GM21360 (cell line): ENCODE results near the gene S100A7.
"Not testable (repeated sequence)": the region's sequence is repeated elsewhere in the genome, so short reads cannot be mapped to it uniquely, and the experiment has no call there.

ENCODE experiments used
- ATAC-seq: cut with Tn5 transposase; IDR thresholded peaks from one replicate; pipeline ENCODE4 v1.9.1; 2021; ENCODE audit warnings: mild to moderate bottlenecking, moderate library complexity; ENCODE audit not compliant: unreplicated experiment

The S100A7 gene

DNA sequence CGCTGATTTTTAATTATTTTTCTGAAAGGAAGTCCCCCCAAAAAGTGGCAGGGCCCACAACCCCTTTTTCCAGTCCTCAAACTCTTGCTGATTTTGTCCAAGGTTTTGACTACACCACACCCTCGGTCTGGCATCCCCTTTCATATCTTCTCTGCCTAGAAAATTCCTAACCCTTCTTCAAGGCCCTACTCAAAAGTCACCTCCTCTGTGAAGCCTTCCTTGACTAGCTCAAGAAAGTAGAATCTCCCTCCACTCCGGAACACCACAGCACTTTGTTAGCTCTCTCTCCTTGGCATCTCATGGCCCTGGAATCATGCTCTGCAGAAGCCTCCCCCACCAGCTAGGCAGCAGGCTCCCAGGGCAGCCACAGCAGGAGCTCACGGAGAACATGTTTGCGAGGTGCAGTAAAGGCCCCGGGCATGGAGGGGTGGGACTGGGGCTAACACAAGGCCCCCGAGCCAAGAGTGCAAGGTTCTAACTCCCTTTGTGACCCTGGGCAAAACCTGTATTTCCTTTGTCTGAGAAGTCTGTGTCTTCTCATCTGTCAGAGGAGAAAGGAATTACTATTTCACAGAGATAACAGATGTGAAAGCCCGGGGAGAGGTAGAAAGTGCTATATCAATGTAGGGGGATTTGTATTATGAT, 17.7 kb upstream of the S100A7 start:
- ATAC-seq, result no peak

DNA sequence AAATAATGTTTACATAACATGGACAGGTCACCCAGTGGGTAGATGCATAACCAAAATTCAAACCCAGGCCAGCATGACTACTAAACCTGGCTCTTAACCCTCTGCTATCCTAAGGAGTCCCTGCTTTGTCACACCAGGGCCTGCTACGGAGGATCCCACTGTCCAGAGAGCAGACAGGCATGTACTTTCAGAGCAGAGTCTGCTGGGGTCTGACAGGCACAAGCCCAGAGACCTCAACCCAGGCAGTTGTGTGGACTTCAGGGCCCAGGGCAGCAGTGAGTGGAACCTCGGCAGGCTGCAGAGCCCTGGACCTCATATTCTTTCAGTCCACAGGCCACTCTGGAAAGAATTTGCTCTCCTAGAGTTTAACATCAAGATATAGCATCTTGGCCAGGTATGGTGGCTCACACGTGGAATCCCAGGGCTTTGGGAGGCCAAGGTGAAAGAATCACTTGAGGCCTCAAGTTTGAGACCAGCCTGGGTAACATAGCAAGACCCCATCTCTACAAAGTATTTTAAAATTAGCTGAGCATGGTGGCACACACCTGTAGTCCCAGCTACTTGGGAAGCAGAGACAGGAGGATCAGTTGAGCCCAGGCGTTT, 16.1 kb upstream of the S100A7 start:
- no peak for ATAC-seq

DNA sequence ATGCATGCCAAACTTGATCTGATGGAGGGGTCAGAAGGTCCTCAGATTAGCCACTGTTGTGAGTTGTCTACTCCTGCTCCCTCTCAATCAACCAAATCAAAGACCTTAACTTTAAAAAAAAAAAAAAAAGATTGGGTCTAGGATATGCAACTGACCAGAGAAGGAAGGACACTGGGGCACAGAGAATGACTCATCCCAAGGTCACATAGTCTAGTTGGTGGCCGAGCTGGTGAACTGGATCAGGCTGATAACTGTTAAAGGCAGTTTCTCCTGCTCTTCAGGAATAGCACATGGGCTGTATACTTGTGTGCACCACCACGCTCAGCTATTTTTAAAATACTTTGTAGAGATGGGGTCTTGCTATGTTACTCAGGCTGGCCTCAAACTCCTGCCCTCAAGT, 14.8 kb upstream of the S100A7 start:
- ATAC-seq, result no peak

GRCh38 chr1:153474347-153474746, 13.9 kb upstream of the S100A7 start:
- ATAC-seq, result no peak

GRCh38 chr1:153470707-153471106, 10.3 kb upstream of the S100A7 start:
- ATAC-seq, result no peak

DNA sequence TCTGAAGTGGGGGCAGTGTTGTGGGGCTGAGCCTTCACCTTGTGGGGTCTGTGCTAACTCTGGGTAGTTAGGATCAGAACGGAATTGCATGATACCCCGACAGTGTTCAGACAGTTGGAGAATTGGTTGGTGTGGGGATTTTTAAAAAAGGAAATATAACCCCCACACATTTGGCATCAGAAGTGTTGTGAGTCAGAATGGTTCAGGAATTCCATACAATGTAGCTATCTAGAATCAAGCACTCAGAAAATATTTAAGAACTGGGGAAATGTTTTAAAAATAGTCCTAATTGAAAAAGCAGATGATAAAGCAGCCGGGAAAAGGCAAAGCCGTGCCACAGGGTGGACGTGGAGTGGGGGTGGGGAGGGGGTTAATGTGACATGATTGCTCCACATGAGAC, 6.5 kb upstream of the S100A7 start:
- no peak for ATAC-seq

GRCh38 chr1:153465811-153466636, 5.6 kb upstream of the S100A7 start:
- ATAC-seq, result no peak

DNA sequence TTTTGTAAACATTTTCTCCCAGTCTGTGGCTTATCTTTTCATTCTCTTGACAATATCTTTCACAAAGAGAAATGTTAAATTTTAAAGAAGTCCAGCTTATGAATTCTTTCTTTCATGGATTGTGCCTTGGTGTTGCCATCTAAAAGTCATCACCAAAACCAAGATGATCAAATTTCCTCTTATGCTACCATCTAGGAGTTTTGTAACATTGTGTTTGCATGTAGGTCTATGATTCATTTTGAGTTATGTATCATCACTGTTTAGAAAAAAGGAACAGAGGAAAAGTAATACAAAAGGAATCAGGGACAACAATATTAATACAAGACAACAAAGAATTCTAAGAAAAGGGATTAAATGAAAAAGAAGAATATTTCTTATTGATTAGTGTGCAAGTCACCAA, 2.3 kb upstream of the S100A7 start:
- ATAC-seq, result not testable (repeated sequence)

DNA sequence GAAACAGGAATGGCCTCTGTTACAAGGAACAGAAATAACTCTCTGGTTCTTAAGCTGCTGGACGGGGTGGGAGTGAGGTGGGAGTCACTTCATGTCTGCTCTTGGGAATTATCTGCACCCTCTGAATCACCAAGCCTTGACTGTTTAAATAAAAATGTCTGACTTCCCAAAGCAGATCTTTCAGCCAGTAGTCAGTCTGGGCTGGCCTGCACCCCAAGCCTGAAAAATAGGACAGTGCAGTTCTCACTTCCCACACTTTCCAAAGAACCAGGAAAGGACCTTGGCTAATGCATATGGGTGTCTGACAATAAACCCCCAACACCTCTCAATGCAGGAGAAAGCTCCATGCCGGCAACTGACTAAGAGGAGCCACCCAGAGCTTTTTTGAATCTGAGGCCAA, 796 bp downstream of the S100A7 start:
- ATAC-seq, result no peak

DNA sequence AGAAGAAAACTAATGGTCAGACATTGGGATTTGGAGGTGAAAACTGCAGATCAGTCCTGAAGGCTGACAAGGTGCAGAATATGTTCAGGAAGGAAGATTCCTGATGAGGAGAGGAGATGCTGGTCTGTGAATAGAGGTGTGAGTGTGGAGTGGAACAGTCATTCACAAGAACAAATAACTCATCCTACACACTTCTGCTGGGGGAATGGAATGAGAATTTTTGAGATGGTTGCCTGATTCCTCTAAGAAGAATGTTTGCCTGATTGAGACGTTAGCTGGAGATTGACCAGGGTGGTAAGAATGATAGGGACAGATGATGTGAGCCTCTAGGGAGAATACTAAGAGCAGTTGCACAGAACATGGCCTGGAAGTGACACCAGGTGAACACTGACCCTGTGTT, 4.1 kb downstream of the S100A7 start:
- no peak for ATAC-seq

DNA sequence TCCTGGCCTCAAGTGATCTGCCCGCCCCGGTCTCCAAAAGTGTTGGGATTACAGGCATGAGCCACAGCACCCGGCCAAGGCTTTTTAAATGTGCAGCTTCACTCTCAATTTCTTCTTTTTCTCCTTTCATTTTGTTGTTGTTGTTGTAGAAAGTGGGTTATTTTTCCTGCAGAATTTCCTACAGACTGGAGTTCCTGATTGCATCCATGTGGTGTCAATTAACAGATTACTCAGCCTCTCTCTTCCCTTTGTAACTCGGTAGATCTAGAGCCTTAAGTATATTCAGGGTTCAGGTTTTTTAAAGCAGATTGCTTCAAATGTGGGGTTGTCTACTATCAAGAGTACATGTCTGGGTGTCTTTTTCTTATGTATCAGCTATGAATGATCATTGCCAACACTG, 11.6 kb downstream of the S100A7 start:
- not testable (repeated sequence) for ATAC-seq

GRCh38 chr1:153447498-153448170, 12.8 kb downstream of the S100A7 start:
- ATAC-seq, result no peak

- ATAC-seq, result no peak
Observed at GRCh38 chr1:153444078-153444477, 16.4 kb downstream of the S100A7 start.

DNA sequence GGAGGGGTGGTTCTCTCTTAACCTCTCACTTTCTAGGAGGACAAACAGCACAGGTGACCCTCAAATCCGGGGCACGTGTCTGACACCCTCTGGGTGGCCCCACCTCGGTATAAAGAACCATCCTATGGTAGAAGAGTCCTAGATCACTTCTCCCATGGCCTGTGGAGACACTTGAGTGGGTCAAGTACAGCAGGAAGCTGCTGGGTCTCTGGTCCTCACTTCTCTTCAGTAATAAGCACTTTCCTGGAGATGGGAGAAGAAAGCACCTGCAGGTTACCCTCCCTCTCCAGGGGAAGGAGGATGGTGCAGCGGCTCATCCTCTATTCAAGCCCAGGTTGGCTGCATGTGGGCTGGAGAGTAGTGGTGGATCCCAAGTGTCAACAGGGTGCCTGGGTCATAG, 17.0 kb downstream of the S100A7 start:
- no peak for ATAC-seq

DNA sequence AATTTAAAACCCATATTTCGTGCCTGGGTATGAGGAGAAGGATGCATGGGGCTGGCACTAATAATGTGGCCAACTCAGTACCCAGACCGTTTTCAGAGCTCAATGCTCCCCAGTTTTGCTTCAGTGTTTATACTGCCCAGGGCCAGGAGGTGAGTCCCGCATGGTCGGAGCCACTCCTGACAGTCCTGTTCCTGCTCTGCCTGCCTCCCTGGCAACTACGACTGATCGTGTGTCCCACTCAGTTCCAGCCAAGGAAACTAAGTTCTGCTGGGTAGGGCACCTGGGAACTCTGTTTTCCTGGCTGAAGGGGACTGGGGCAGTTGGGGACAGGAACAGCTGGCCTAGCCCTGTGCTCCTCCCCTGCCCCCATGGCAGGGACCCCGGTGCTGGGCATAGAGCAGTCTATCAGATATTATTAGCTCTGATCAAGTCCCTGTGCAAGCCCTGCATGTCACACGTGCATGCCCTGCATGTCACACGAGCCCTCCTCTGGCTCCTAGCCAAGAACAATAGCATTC, 19.2 kb downstream of the S100A7 start:
- no peak for ATAC-seq

DNA sequence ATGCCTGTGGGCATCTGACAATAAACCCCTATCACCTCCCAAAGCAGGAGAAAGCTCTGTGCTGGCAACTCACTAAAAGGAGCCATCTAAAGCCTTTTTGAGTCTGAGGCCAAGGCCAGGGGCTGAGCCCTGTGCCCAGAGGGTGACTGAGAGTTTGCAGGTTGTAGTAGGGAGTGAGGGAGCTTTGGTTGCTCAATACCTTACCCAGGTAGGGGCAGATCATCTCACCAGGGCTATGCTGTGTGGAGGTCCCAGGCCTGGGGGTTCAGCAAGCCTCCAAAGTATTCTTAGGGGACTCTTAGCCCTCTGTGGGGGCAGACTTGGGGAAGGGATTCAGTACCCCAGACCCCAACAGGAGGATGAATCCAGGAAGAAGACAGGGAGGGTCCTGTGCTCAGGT, 21.2 kb downstream of the S100A7 start:
- ATAC-seq, result no peak

DNA sequence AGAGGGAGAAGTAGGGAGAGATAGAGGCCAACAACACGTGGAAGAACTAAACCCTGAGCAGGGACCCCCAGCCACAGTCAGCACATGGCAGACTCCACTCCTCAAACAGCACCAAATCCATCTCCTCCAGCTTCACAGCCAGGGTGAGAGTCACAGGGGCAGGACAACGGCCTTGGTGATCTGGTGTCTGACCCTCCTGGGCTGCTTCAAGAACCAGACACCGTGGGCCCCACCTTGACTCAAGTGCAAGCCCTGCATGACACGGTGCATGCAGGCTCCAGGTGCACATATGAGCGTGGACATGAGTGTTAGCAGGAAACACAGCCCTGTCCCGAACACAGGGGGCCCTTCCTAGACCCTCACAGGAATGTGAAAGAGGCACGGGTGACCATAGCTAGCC, 21.9 kb downstream of the S100A7 start:
- no peak for ATAC-seq

DNA sequence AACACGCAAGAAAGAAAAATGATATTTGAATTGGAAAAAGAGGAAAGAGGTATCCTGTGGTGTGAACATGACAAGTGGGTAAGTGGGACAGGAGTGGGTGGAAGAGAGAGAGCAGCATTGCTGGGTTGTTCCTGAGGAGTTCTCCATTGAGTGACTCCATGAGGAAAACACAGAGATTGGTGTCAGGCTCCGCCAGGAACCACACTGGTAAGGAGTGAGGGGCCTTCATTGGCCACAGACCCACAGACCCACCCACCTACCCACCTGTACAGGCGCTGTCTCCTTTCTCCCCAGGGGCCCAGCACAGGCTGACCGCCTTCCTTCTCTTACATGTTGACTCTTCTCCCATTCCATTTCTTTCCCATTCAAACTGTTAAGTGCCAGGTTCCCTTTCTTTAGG, 23.2 kb downstream of the S100A7 start:
- no peak for ATAC-seq

GRCh38 chr1:153434746-153435455, 25.6 kb downstream of the S100A7 start:
- no peak for ATAC-seq

GRCh38 chr1:153432874-153433681, 27.4 kb downstream of the S100A7 start:
- no peak for ATAC-seq
